ENCODE results near the gene AIMP1. TPM values are rescaled to one million over a fixed set of nuclear protein-coding genes. Genes with fewer than 3 reads are reported as not detected.
A peak's percentile ranks its signal among the peaks of the same experiment; 100 is the strongest.

Gene AIMP1
- 10 to 100 TPM; 46.0 to 58.9 TPM for total RNA-seq
- polyA plus RNA-seq (2013, experiment 1 of 2) = 44.3 TPM
- 46.6 TPM for polyA plus RNA-seq (2013, experiment 2 of 2)
- long read RNA-seq, experiment 1, transcript AIMP1-202 (7 exons, 2,586 nt) = major isoform, 9 of 33 reads
- long read RNA-seq, experiment 1, partial matches to known transcripts = 21 of 33 reads
- long read RNA-seq, experiment 1, other reads (novel, unspliced or antisense) = 3 of 33 reads
- long read RNA-seq, experiment 2, transcript AIMP1-202 (7 exons, 2,586 nt) = major isoform, 69 of 86 reads
- long read RNA-seq, experiment 2, partial matches to known transcripts = 2 of 86 reads
- long read RNA-seq, experiment 2, other reads (novel, unspliced or antisense) = 15 of 86 reads
- long read RNA-seq, experiment 3, transcript AIMP1-202 (7 exons, 2,586 nt) = major isoform, 39 of 67 reads
- long read RNA-seq, experiment 3, partial matches to known transcripts = 11 of 67 reads
- long read RNA-seq, experiment 3, other reads (novel, unspliced or antisense) = 17 of 67 reads
- long read RNA-seq, experiment 4, transcript AIMP1-202 (7 exons, 2,586 nt) = major isoform, 99 of 107 reads
- long read RNA-seq, experiment 4, partial matches to known transcripts = 1 of 107 reads
- long read RNA-seq, experiment 4, other reads (novel, unspliced or antisense) = 7 of 107 reads

DNA sequence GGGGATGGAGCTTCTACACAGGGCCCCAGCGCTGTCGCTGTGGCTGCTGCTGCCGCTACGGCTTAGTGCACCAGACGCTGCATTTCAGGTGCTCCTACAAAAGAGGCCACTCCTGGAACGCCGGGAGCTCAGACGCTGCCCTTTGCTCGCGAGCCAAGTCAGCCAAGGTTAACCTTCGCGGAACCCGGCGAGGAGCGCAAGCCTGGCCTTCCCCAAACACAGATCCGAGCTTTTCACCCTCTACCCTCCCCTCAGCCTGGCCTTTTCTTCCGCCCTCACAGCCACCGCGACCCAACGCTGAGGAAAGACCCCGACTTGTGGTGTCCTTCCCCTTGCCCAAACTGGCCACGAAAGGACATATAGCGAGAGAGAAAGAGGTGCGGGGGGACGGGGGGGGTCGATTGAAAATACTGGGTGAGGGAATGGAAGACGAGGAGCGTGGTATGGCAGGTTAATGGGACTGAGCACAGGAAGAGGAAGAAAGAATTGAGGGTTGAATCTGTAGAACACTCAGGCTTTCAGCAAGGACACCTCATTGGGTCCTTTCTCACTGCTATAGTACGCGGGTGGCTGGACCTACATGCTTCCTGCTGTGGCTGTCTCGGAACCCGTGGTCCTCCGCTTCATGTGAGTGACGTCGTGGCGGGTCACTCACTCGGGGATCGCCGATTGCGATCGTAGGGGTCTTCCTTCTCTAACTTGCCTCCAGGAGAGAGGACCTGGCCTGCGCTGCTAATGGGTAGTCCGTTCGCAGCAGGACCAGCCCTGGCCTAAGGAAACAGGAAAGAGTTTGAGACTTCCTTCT, at the start of gene AIMP1, which contains the start of gene TBCK:
AIMP1 (plus strand) TSS at position 583 of the 805 bp plus-strand sequence. CDS start 8,460 bp downstream, outside the sequence.
TBCK (minus strand) TSS at position 242 of the 805 bp plus-strand sequence. CDS start 7,249 bp downstream, outside the sequence.
- DNase-seq = peak; percentile 95
- 0% methylated on average over 11 to 44 of the region's 44 CpGs for WGBS, 2 experiments (ENCODE audit: insufficient coverage in 1 of 2, insufficient read length in 1 of 2)
- Histone ChIP-seq H3K4me1 (ENCODE audit: control insufficient read depth, insufficient read depth, low read length) (no peaks in the 10 kb centered on the region), H3K36me3 (ENCODE audit: control insufficient read depth, insufficient read depth, low read length) (peaks cover 7% of the 10 kb centered on the region), H3K27ac (ENCODE audit: low read depth, low read length) (peak within 1 kb of the TSS; percentile 97), H3K4me3 (ENCODE audit: low read length) (peak within 1 kb of the TSS; percentile 96), H3K27me3 (ENCODE audit: control insufficient read depth, insufficient read depth, low read length, poor library complexity, severe bottlenecking) (no peaks in the 10 kb centered on the region), H3K9ac (ENCODE audit: extremely low read depth, low read length, poor library complexity, severe bottlenecking) (peak within 1 kb of the TSS; percentile 97), H3K9me3 (ENCODE audit: control insufficient read depth, low read length) (peaks cover 7% of the 10 kb centered on the region)
- Mint-ChIP-seq H3K27me3 (ENCODE audit: insufficient read depth) (no peaks in the 10 kb centered on the region), H3K4me1 (peaks cover 9% of the 10 kb centered on the region), H3K4me3 (no peak within 1 kb of the TSS), H3K36me3 (ENCODE audit: low read depth) (peaks cover 17% of the 10 kb centered on the region), H3K9me3 (peaks cover 14% of the 10 kb centered on the region), H3K27ac (peak within 1 kb of the TSS; percentile 15)
- TF ChIP-seq CTCF (conservative IDR thresholded peaks at IDR 0.05) = no peak

DNA sequence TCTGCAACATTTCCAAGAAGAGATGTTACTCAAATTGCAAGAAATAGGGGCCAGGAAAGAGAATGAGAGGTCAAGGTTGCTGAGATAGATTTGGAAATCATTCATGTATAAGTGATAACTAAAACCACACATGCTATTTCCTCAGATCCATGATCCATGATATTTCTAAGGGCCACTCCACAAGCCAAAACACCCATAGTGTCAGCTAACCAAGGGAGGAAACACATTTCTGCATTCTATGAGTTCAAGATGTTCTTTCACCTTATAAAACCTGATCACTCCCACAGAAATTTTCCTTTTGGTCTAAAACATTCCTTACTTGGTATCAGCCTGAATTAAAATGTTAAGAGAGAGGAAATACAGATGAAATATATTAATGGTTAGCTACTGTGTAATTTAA, 47.6 kb upstream of the AIMP1 start:
- no peak for DNase-seq
- Histone ChIP-seq H3K9ac (ENCODE audit: extremely low read depth, low read length, poor library complexity, severe bottlenecking) (no peak overlapping the region), H3K9me3 (ENCODE audit: control insufficient read depth, low read length) (no peaks in the 10 kb centered on the region), H3K4me1 (ENCODE audit: control insufficient read depth, insufficient read depth, low read length) (no peaks in the 10 kb centered on the region), H3K36me3 (ENCODE audit: control insufficient read depth, insufficient read depth, low read length) (peaks cover under 1% of the 10 kb centered on the region), H3K27ac (ENCODE audit: low read depth, low read length) (no peak overlapping the region), H3K4me3 (ENCODE audit: low read length) (no peak overlapping the region), H3K27me3 (ENCODE audit: control insufficient read depth, insufficient read depth, low read length, poor library complexity, severe bottlenecking) (no peaks in the 10 kb centered on the region)
- Mint-ChIP-seq H3K4me1 (peaks cover 5% of the 10 kb centered on the region), H3K4me3 (no peak overlapping the region), H3K27me3 (ENCODE audit: insufficient read depth) (no peaks in the 10 kb centered on the region), H3K9me3 (no peaks in the 10 kb centered on the region), H3K27ac (no peak overlapping the region), H3K36me3 (ENCODE audit: low read depth) (peaks cover 7% of the 10 kb centered on the region)
- no peak for TF ChIP-seq CTCF (conservative IDR thresholded peaks at IDR 0.05)

- DNase-seq = no peak
- peaks cover 2% of the 10 kb centered on the region for H3K4me1 Mint-ChIP-seq
- Histone ChIP-seq H3K4me3 (ENCODE audit: low read length) (no peak overlapping the region), H3K27ac (ENCODE audit: low read depth, low read length) (no peak overlapping the region), H3K9ac (ENCODE audit: extremely low read depth, low read length, poor library complexity, severe bottlenecking) (no peak overlapping the region), H3K36me3 (ENCODE audit: control insufficient read depth, insufficient read depth, low read length) (peaks cover 7% of the 10 kb centered on the region), H3K9me3 (ENCODE audit: control insufficient read depth, low read length) (peaks cover 3% of the 10 kb centered on the region), H3K4me1 (ENCODE audit: control insufficient read depth, insufficient read depth, low read length) (no peaks in the 10 kb centered on the region), H3K27me3 (ENCODE audit: control insufficient read depth, insufficient read depth, low read length, poor library complexity, severe bottlenecking) (no peaks in the 10 kb centered on the region)
- no peak overlapping the region for H3K4me3 Mint-ChIP-seq
- WGBS, 2 experiments (ENCODE audit: insufficient coverage in 1 of 2, insufficient read length in 1 of 2) = 90 to 100% methylated on average over 1 to 2 of the region's 2 CpGs
- no peak for TF ChIP-seq CTCF (conservative IDR thresholded peaks at IDR 0.05)
- H3K9me3 Mint-ChIP-seq = no peaks in the 10 kb centered on the region
- peaks cover 16% of the 10 kb centered on the region for H3K36me3 Mint-ChIP-seq (ENCODE audit: low read depth)
- no peaks in the 10 kb centered on the region for H3K27me3 Mint-ChIP-seq (ENCODE audit: insufficient read depth)
- H3K27ac Mint-ChIP-seq = peak overlapping the region; percentile 8
These were observed 46.6 kb upstream of the AIMP1 start for GRCh38 chr4:106269711-106270110.

Measured in endodermal cell (in vitro differentiated cells).